Measurements from ENCODE around the gene DXO. TPM values are rescaled to one million over a fixed set of nuclear protein-coding genes. Genes with fewer than 3 reads are reported as not detected.

Gene DXO
- total and polyA plus RNA-seq, 9 donors = 10.7 to 22.2 (median 16.8) TPM

DNA sequence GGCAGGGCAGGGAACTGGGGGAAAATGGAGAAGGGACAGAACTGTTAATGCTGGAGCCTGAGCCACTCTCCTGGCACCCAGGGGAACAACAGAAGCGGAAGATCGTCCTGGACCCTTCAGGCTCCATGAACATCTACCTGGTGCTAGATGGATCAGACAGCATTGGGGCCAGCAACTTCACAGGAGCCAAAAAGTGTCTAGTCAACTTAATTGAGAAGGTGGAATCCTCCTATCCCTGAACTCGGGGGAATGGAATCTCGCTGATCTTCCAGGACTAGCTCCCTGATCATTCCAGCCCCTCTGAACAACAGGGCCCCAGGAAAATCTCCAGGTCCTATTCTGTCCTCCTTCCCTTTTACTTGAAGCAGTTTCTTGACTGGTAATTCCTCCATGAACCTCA, 24.1 kb downstream of the DXO start:
- H3K4me1 ChIP-seq (ENCODE audit: control insufficient read depth, insufficient read depth, low read length) = peaks cover 12% of the 10 kb centered on the region
- H3K27ac ChIP-seq (ENCODE audit: low read length) = no peak overlapping the region
- 78% methylated on average over 4 of the region's 4 CpGs for WGBS (ENCODE audit: insufficient coverage)
- peaks cover 8% of the 10 kb centered on the region for H3K27me3 ChIP-seq (ENCODE audit: control insufficient read depth, insufficient read depth, low read length)
- H3K9me3 ChIP-seq (replicated peaks; ENCODE audit: control insufficient read depth, low read depth, low read length) = no peaks in the 10 kb centered on the region
- H3K36me3 ChIP-seq (ENCODE audit: control insufficient read depth, insufficient read depth, low read length) = peaks cover 20% of the 10 kb centered on the region
- DNase-seq = no peak
- no peak overlapping the region for H3K4me3 ChIP-seq (ENCODE audit: low read length)

DNA sequence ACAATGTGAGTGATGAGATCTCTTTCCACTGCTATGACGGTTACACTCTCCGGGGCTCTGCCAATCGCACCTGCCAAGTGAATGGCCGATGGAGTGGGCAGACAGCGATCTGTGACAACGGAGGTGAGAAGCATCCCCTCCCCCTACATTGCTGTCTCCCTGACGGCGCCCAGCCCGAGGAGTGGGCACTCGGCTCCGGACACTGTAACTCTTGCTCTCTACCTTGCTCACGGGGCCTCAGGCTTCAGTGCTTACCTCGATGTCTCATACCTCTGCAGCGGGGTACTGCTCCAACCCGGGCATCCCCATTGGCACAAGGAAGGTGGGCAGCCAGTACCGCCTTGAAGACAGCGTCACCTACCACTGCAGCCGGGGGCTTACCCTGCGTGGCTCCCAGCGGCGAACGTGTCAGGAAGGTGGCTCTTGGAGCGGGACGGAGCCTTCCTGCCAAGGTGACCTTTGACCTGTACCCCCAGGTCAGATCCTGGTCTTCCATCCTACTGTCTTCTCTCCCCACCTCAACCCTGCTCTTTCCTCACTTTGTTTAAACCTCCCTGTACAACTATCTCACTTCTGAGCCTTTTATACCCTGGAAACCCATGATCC, 24.8 kb downstream of the DXO start:
- 84% methylated on average over 22 of the region's 24 CpGs for WGBS (ENCODE audit: insufficient coverage)
- Histone ChIP-seq H3K4me1 (ENCODE audit: control insufficient read depth, insufficient read depth, low read length) (peaks cover 12% of the 10 kb centered on the region), H3K36me3 (ENCODE audit: control insufficient read depth, insufficient read depth, low read length) (peaks cover 15% of the 10 kb centered on the region), H3K9me3 (replicated peaks; ENCODE audit: control insufficient read depth, low read depth, low read length) (no peaks in the 10 kb centered on the region), H3K27me3 (ENCODE audit: control insufficient read depth, insufficient read depth, low read length) (peaks cover 12% of the 10 kb centered on the region), H3K27ac (ENCODE audit: low read length) (no peak overlapping the region), H3K4me3 (ENCODE audit: low read length) (no peak overlapping the region)
- no peak for DNase-seq

GRCh38 chr6:31946370-31946885, 25.5 kb downstream of the DXO start:
- H3K4me3 ChIP-seq (ENCODE audit: low read length) = no peak overlapping the region
- H3K9me3 ChIP-seq (replicated peaks; ENCODE audit: control insufficient read depth, low read depth, low read length) = no peaks in the 10 kb centered on the region
- H3K27me3 ChIP-seq (ENCODE audit: control insufficient read depth, insufficient read depth, low read length) = peaks cover 12% of the 10 kb centered on the region
- H3K36me3 ChIP-seq (ENCODE audit: control insufficient read depth, insufficient read depth, low read length) = peaks cover 8% of the 10 kb centered on the region
- 70% methylated on average over 9 of the region's 11 CpGs for WGBS (ENCODE audit: insufficient coverage)
- H3K27ac ChIP-seq (ENCODE audit: low read length) = no peak overlapping the region
- peaks cover 12% of the 10 kb centered on the region for H3K4me1 ChIP-seq (ENCODE audit: control insufficient read depth, insufficient read depth, low read length)
- no peak for DNase-seq

DNA sequence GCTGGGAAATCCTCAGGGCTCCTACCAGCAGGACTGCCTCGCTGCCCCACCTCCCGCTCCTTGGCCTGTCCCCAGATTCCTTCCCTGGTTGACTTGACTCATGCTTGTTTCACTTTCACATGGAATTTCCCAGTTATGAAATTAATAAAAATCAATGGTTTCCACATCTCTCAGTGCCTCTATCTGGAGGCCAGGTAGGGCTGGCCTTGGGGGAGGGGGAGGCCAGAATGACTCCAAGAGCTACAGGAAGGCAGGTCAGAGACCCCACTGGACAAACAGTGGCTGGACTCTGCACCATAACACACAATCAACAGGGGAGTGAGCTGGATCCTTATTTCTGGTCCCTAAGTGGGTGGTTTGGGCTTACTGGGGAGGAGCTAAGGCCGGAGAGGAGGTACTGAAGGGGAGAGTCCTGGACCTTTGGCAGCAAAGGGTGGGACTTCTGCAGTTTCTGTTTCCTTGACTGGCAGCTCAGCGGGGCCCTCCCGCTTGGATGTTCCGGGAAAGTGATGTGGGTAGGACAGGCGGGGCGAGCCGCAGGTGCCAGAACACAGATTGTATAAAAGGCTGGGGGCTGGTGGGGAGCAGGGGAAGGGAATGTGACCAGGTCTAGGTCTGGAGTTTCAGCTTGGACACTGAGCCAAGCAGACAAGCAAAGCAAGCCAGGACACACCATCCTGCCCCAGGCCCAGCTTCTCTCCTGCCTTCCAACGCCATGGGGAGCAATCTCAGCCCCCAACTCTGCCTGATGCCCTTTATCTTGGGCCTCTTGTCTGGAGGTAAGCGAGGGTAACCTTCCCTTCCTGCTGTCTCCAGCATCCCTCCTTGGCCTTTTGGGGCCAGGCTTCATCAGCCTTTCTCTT, 26.2 kb downstream of the DXO start, which contains the start of gene CFB:
TSS of gene CFB (plus strand) at position 589 of the 863 bp plus-strand sequence. CDS start at position 716, 127 bp downstream.
- H3K4me3 ChIP-seq (ENCODE audit: low read length) = no peak within 1 kb of the TSS
- H3K27me3 ChIP-seq (ENCODE audit: control insufficient read depth, insufficient read depth, low read length) = peaks cover 12% of the 10 kb centered on the region
- peaks cover 14% of the 10 kb centered on the region for H3K4me1 ChIP-seq (ENCODE audit: control insufficient read depth, insufficient read depth, low read length)
- WGBS (ENCODE audit: insufficient coverage) = 42% methylated on average over 11 of the region's 11 CpGs
- peak; percentile 64 for DNase-seq
- peak within 1 kb of the TSS; percentile 67 for H3K27ac ChIP-seq (ENCODE audit: low read length)
- H3K36me3 ChIP-seq (ENCODE audit: control insufficient read depth, insufficient read depth, low read length) = peaks cover 1% of the 10 kb centered on the region
- H3K9me3 ChIP-seq (replicated peaks; ENCODE audit: control insufficient read depth, low read depth, low read length) = no peaks in the 10 kb centered on the region

DNA sequence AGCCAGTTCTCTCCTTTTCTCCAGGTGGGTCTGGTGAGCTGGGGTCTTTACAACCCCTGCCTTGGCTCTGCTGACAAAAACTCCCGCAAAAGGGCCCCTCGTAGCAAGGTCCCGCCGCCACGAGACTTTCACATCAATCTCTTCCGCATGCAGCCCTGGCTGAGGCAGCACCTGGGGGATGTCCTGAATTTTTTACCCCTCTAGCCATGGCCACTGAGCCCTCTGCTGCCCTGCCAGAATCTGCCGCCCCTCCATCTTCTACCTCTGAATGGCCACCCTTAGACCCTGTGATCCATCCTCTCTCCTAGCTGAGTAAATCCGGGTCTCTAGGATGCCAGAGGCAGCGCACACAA, 26.8 kb downstream of the DXO start:
- no peak for DNase-seq
- H3K27ac ChIP-seq (ENCODE audit: low read length) = peak overlapping the region; percentile 44
- H3K9me3 ChIP-seq (replicated peaks; ENCODE audit: control insufficient read depth, low read depth, low read length) = no peaks in the 10 kb centered on the region
- H3K27me3 ChIP-seq (ENCODE audit: control insufficient read depth, insufficient read depth, low read length) = peaks cover 12% of the 10 kb centered on the region
- peaks cover 15% of the 10 kb centered on the region for H3K4me1 ChIP-seq (ENCODE audit: control insufficient read depth, insufficient read depth, low read length)
- WGBS (ENCODE audit: insufficient coverage) = 63% methylated on average over 9 of the region's 9 CpGs
- no peaks in the 10 kb centered on the region for H3K36me3 ChIP-seq (ENCODE audit: control insufficient read depth, insufficient read depth, low read length)
- H3K4me3 ChIP-seq (ENCODE audit: low read length) = no peak overlapping the region

DNA sequence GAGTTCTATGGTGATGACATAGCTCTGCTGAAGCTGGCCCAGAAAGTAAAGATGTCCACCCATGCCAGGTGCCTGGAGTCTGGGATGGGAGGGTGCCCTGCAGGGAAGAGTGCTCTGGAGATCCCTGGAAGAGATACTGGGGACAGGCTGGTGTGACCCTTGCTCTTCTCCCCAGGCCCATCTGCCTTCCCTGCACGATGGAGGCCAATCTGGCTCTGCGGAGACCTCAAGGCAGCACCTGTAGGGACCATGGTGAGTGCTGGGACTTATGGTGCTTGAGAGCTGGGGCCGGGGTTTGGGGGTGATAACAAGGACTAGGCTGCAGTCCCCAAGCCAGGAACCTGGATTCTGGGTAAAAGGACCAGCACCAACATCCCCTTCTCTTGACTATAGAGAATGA, 28.2 kb downstream of the DXO start:
- Histone ChIP-seq H3K27me3 (ENCODE audit: control insufficient read depth, insufficient read depth, low read length) (peaks cover 12% of the 10 kb centered on the region), H3K9me3 (replicated peaks; ENCODE audit: control insufficient read depth, low read depth, low read length) (no peaks in the 10 kb centered on the region), H3K36me3 (ENCODE audit: control insufficient read depth, insufficient read depth, low read length) (no peaks in the 10 kb centered on the region), H3K4me1 (ENCODE audit: control insufficient read depth, insufficient read depth, low read length) (peaks cover 15% of the 10 kb centered on the region), H3K27ac (ENCODE audit: low read length) (no peak overlapping the region), H3K4me3 (ENCODE audit: low read length) (no peak overlapping the region)
- DNase-seq = no peak
- 100% methylated on average over 1 of the region's 3 CpGs for WGBS (ENCODE audit: insufficient coverage)

DNA sequence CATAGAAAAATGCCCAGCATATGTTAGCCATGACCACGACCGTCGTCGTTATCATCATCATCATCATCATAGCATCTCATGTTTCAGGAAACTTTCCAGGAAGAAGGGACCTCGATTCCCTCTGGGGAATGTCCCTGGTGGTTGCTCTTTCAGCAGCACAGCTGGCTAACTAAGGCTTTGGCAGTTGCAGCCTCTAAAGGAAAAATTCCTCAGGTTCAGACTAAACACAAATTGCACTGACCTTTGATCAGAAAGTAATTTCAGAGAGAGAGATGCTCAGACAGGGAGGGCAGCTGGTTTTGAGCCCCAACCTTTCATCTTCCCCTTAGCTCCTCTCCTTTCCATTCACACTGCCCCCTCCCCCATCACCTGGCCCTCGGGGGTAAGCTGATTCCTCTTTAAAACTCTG, 31.7 kb downstream of the DXO start:
- Histone ChIP-seq H3K4me1 (ENCODE audit: control insufficient read depth, insufficient read depth, low read length) (peaks cover 5% of the 10 kb centered on the region), H3K4me3 (ENCODE audit: low read length) (no peak overlapping the region), H3K9me3 (replicated peaks; ENCODE audit: control insufficient read depth, low read depth, low read length) (no peaks in the 10 kb centered on the region), H3K27me3 (ENCODE audit: control insufficient read depth, insufficient read depth, low read length) (peaks cover 11% of the 10 kb centered on the region), H3K27ac (ENCODE audit: low read length) (no peak overlapping the region), H3K36me3 (ENCODE audit: control insufficient read depth, insufficient read depth, low read length) (no peaks in the 10 kb centered on the region)
- DNase-seq = no peak
- WGBS (ENCODE audit: insufficient coverage) = 2% methylated on average over 5 of the region's 6 CpGs

GRCh38 chr6:31935823-31936222, 36.1 kb downstream of the DXO start:
- H3K27me3 ChIP-seq (ENCODE audit: control insufficient read depth, insufficient read depth, low read length) = no peaks in the 10 kb centered on the region
- no peak for DNase-seq
- peaks cover 2% of the 10 kb centered on the region for H3K4me1 ChIP-seq (ENCODE audit: control insufficient read depth, insufficient read depth, low read length)
- H3K4me3 ChIP-seq (ENCODE audit: low read length) = no peak overlapping the region
- no peak overlapping the region for H3K27ac ChIP-seq (ENCODE audit: low read length)
- H3K9me3 ChIP-seq (replicated peaks; ENCODE audit: control insufficient read depth, low read depth, low read length) = no peaks in the 10 kb centered on the region
- WGBS (ENCODE audit: insufficient coverage) = 84% methylated on average over 9 of the region's 9 CpGs
- no peaks in the 10 kb centered on the region for H3K36me3 ChIP-seq (ENCODE audit: control insufficient read depth, insufficient read depth, low read length)

DNA sequence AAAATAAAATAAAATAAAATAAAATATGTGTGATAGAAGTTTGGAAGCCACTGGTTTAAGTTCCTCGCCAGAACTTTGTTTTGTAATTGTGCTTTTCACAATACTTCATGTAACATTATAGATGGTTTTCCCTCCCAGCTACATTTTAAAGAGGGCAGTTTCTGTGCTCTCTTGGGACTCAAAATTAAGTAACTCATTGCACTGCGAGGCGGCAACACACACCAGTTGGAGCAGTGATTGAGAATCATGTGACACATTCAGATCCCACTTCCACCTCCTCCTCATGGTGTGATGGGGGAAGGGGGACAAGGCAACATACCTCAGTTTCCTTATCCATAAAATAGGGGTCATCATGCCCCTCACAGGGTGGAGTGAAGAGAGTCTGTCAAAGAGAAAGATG, 36.9 kb downstream of the DXO start:
- no peaks in the 10 kb centered on the region for H3K27me3 ChIP-seq (ENCODE audit: control insufficient read depth, insufficient read depth, low read length)
- WGBS (ENCODE audit: insufficient coverage) = no CpG with 5 or more reads among the region's 3 CpGs
- no peaks in the 10 kb centered on the region for H3K9me3 ChIP-seq (replicated peaks; ENCODE audit: control insufficient read depth, low read depth, low read length)
- DNase-seq = no peak
- no peak overlapping the region for H3K27ac ChIP-seq (ENCODE audit: low read length)
- H3K4me1 ChIP-seq (ENCODE audit: control insufficient read depth, insufficient read depth, low read length) = no peaks in the 10 kb centered on the region
- H3K36me3 ChIP-seq (ENCODE audit: control insufficient read depth, insufficient read depth, low read length) = no peaks in the 10 kb centered on the region
- H3K4me3 ChIP-seq (ENCODE audit: low read length) = no peak overlapping the region

GRCh38 chr6:31933537-31933936, 38.4 kb downstream of the DXO start:
- no peak overlapping the region for H3K4me3 ChIP-seq (ENCODE audit: low read length)
- H3K27ac ChIP-seq (ENCODE audit: low read length) = no peak overlapping the region
- no peak for DNase-seq
- H3K9me3 ChIP-seq (replicated peaks; ENCODE audit: control insufficient read depth, low read depth, low read length) = no peaks in the 10 kb centered on the region
- H3K27me3 ChIP-seq (ENCODE audit: control insufficient read depth, insufficient read depth, low read length) = no peaks in the 10 kb centered on the region
- H3K4me1 ChIP-seq (ENCODE audit: control insufficient read depth, insufficient read depth, low read length) = no peaks in the 10 kb centered on the region
- WGBS (ENCODE audit: insufficient coverage) = 89% methylated on average over 18 of the region's 19 CpGs
- no peaks in the 10 kb centered on the region for H3K36me3 ChIP-seq (ENCODE audit: control insufficient read depth, insufficient read depth, low read length)
